ENCODE measurements around the gene JMJD6. TPM values are rescaled to one million over a fixed set of nuclear protein-coding genes. Genes with fewer than 3 reads are reported as not detected.

The JMJD6 gene
- 21.4 and 25.8 TPM in 2 replicates for total RNA-seq

- H3K36me3 ChIP-seq (ENCODE audit: control insufficient read depth, insufficient read depth, low read length), result peaks cover 1% of the 10 kb centered on the region
- H3K27me3 ChIP-seq (ENCODE audit: control insufficient read depth, insufficient read depth, low read length), result no peaks in the 10 kb centered on the region
- peak; percentile 79 for DNase-seq (ENCODE audit: low read depth)
- no peak for TF ChIP-seq CTCF (IDR thresholded peaks at IDR 0.05; ENCODE audit: insufficient read depth, low read length, poor library complexity, severe bottlenecking)
- peak within 1 kb of the TSS; percentile 96 for H3K4me3 ChIP-seq (ENCODE audit: low read depth, low read length)
Measured at GRCh38 chr17:76726231-76726775, at the start of gene JMJD6. JMJD6 (minus strand) TSS chr17:76726606; CDS start chr17:76726475, 131 bp downstream.

GRCh38 chr17:76775021-76775600 lies 48.7 kb upstream of the JMJD6 start:
- DNase-seq (ENCODE audit: low read depth), result no peak
- Histone ChIP-seq H3K36me3 (ENCODE audit: control insufficient read depth, insufficient read depth, low read length) (no peaks in the 10 kb centered on the region), H3K27me3 (ENCODE audit: control insufficient read depth, insufficient read depth, low read length) (no peaks in the 10 kb centered on the region), H3K4me3 (ENCODE audit: low read depth, low read length) (no peak overlapping the region)
- no peak for TF ChIP-seq CTCF (IDR thresholded peaks at IDR 0.05; ENCODE audit: insufficient read depth, low read length, poor library complexity, severe bottlenecking)

GRCh38 chr17:76772842-76773525 lies 46.6 kb upstream of the JMJD6 start:
- Histone ChIP-seq H3K27me3 (ENCODE audit: control insufficient read depth, insufficient read depth, low read length) (no peaks in the 10 kb centered on the region), H3K36me3 (ENCODE audit: control insufficient read depth, insufficient read depth, low read length) (no peaks in the 10 kb centered on the region), H3K4me3 (ENCODE audit: low read depth, low read length) (no peak overlapping the region)
- peak; percentile 66 for DNase-seq (ENCODE audit: low read depth)
- no peak for TF ChIP-seq CTCF (IDR thresholded peaks at IDR 0.05; ENCODE audit: insufficient read depth, low read length, poor library complexity, severe bottlenecking)

- H3K36me3 ChIP-seq (ENCODE audit: control insufficient read depth, insufficient read depth, low read length), result no peaks in the 10 kb centered on the region
Measured at GRCh38 chr17:76758570-76758969, 32.2 kb upstream of the JMJD6 start.

GRCh38 chr17:76757256-76757655 lies 30.9 kb upstream of the JMJD6 start:
- H3K27me3 ChIP-seq (ENCODE audit: control insufficient read depth, insufficient read depth, low read length), result no peaks in the 10 kb centered on the region
- no peaks in the 10 kb centered on the region for H3K36me3 ChIP-seq (ENCODE audit: control insufficient read depth, insufficient read depth, low read length)
- no peak overlapping the region for H3K4me3 ChIP-seq (ENCODE audit: low read depth, low read length)
- no peak for TF ChIP-seq CTCF (IDR thresholded peaks at IDR 0.05; ENCODE audit: insufficient read depth, low read length, poor library complexity, severe bottlenecking)
- no peak for DNase-seq (ENCODE audit: low read depth)

More at GRCh38 chr17:76758570-76758969, 32.2 kb upstream of the JMJD6 start:
- Histone ChIP-seq H3K27me3 (ENCODE audit: control insufficient read depth, insufficient read depth, low read length) (no peaks in the 10 kb centered on the region), H3K4me3 (ENCODE audit: low read depth, low read length) (no peak overlapping the region)
- TF ChIP-seq CTCF (IDR thresholded peaks at IDR 0.05; ENCODE audit: insufficient read depth, low read length, poor library complexity, severe bottlenecking), result no peak
- no peak for DNase-seq (ENCODE audit: low read depth)
